Kidney (tissue), 14 donors: ENCODE data around the gene PDE4D. TPM values are rescaled to one million over a fixed set of nuclear protein-coding genes. Genes with fewer than 3 reads are reported as not detected.

Experiments
- DNase-seq, 5 donors: peaks; one replicate each; pipeline ENCODE4 v3.0.0-alpha.2; 2013 to 2020
- FAIRE-seq: peaks from 2 replicates; lab custom pipeline; 2012; peaks lifted over from hg19 to GRCh38; lab: Jason Lieb, UNC
- H3K27ac ChIP-seq, 2 donors: one replicate each; pipeline ENCODE4 v1.7.0; 2013; ENCODE audit warnings: low read depth in 2 of 2, low read length in 2 of 2, inconsistent platforms in 1 of 2
- H3K27me3 ChIP-seq: one replicate; pipeline ENCODE4 v1.7.1; 2013; ENCODE audit warnings: low read length, inconsistent platforms; ENCODE audit not compliant: control insufficient read depth, insufficient read depth
- H3K36me3 ChIP-seq, 3 donors: one replicate each; pipeline versions ENCODE4 v1.7.0 to v1.7.1; 2013; ENCODE audit warnings: low read length in 3 of 3, control low read depth in 1 of 3, inconsistent platforms in 1 of 3; ENCODE audit not compliant: insufficient read depth in 3 of 3, control insufficient read depth in 2 of 3
- H3K4me1 ChIP-seq, 3 donors: one replicate each; pipeline versions ENCODE4 v1.7.0 to v1.7.1; 2013; ENCODE audit warnings: low read length in 3 of 3, inconsistent platforms in 1 of 3, low read depth in 1 of 3; ENCODE audit not compliant: control insufficient read depth in 2 of 3, insufficient read depth in 2 of 3
- H3K4me3 ChIP-seq, 3 donors: one replicate each; pipeline versions ENCODE4 v1.7.0 to v1.8.1; 2013; ENCODE audit warnings: low read length in 3 of 3, control low read depth in 1 of 3, inconsistent platforms in 1 of 3
- H3K9ac ChIP-seq, 3 donors: one replicate each; pipeline versions ENCODE4 v1.7.0 to v1.7.1; 2013; ENCODE audit warnings: low read length in 3 of 3, control low read depth in 1 of 3, inconsistent platforms in 1 of 3
- H3K9me3 ChIP-seq, 3 donors: one replicate each; pipeline versions ENCODE4 v1.7.0 to v1.7.1; 2013; ENCODE audit warnings: low read length in 3 of 3, control low read depth in 1 of 3, inconsistent platforms in 1 of 3; ENCODE audit not compliant: control insufficient read depth in 2 of 3, insufficient read depth in 1 of 3
- CTCF ChIP-seq: IDR thresholded peaks from 3 replicates; pipeline ENCODE4 v1.5.1; 2012; ENCODE audit warnings: mild to moderate bottlenecking, moderate library complexity, borderline replicate concordance; ENCODE audit not compliant: insufficient read depth; ENCODE audit errors: extremely low read depth
- intact Hi-C: fragments of 100-400 bp; cut with DNase I; formaldehyde crosslinking; loops from one replicate; pipeline ENCODE4 v1.11.1; 2022
- polyA plus RNA-seq: library from polyadenylated mRNA; stranded (reverse); fragments of 350-450 nt; fragmentation: Illumina TruSeq; extraction: RNeasy Lipid Tissue Mini Kit (QIAGEN cat#74804); gene quantifications from one replicate; pipeline ENCODE4 v1.2.3, GENCODE V29; 2014; ENCODE audit warnings: low read depth, low replicate concordance; ENCODE audit not compliant: insufficient read depth
- total RNA-seq: library from RNA; stranded (reverse); fragmentation: NEBNext Ultra II Directional; extraction: Animal tissue kit (Norgen Biotek cat#: 25700); gene quantifications from one replicate; pipeline ENCODE4 v1.2.1, GENCODE V29; 2021
- donor health status: control.
- donor health status: control.
- donor health status: control.
- donor health status: control.
- donor health status: control.
- donor health status: DM: yes; HTN: yes; CAD: no.
- donor health status: Normal renal cell carcinoma (clear cell type).

The PDE4D gene
- total and polyA plus RNA-seq, 2 donors from 2014 or later = 9.2 to 78.9 TPM

GRCh38 chr5:59351076-59351794, 542.3 kb downstream of the PDE4D start:
- TF ChIP-seq CTCF = no peak
- Histone ChIP-seq H3K9ac (no peak overlapping the region), H3K9me3 (no peaks in the 10 kb centered on the region), H3K4me1 (peaks cover 0 to 8% (median 3%) of the 10 kb centered on the region in 3 donors), H3K36me3 (no peaks in the 10 kb centered on the region), H3K27ac (no peak overlapping the region), H3K4me3 (no peak overlapping the region), H3K27me3 (no peaks in the 10 kb centered on the region)
- intact Hi-C loops = no loop called here
- FAIRE-seq = peak; percentile 73
- DNase-seq = peak in 1 of 5 donors; percentile 64

- Histone ChIP-seq H3K36me3 (no peaks in the 10 kb centered on the region), H3K27me3 (no peaks in the 10 kb centered on the region), H3K4me3 (no peak overlapping the region), H3K9ac (no peak overlapping the region), H3K4me1 (peaks cover 0 to 8% (median 3%) of the 10 kb centered on the region in 3 donors), H3K9me3 (no peaks in the 10 kb centered on the region), H3K27ac (no peak overlapping the region)
- intact Hi-C loops = no loop called here
- no peak for DNase-seq
- no peak for FAIRE-seq
- no peak for TF ChIP-seq CTCF
These were observed 545.3 kb downstream of the PDE4D start for GRCh38 chr5:59348189-59348588.

DNA sequence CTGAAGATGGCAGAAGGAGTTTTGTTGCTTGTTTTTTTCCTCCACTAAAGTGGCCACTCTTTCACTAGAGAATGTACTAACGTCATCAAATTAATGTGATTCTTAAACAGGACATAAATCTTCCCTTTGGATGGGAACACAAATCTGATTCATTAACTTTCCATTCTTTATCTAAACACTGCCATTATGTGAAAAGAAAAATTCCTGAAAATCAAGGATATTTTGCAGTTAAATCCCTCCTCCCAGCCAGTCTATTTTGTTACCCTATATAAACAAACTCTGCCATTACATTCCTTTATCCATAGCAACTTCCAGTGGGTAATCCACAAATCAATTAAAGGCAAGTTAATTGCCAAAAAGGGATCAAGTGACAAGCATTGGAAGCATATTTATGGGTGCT, 546.5 kb downstream of the PDE4D start:
- Histone ChIP-seq H3K4me3 (no peak overlapping the region), H3K4me1 (peaks cover 0 to 8% (median 3%) of the 10 kb centered on the region in 3 donors), H3K27ac (no peak overlapping the region), H3K9me3 (no peaks in the 10 kb centered on the region), H3K27me3 (no peaks in the 10 kb centered on the region), H3K36me3 (no peaks in the 10 kb centered on the region), H3K9ac (no peak overlapping the region)
- intact Hi-C loops = no loop called here
- DNase-seq (peak in 1 of 5 donors; percentile 62), FAIRE-seq (no peak)
- no peak for TF ChIP-seq CTCF

DNA sequence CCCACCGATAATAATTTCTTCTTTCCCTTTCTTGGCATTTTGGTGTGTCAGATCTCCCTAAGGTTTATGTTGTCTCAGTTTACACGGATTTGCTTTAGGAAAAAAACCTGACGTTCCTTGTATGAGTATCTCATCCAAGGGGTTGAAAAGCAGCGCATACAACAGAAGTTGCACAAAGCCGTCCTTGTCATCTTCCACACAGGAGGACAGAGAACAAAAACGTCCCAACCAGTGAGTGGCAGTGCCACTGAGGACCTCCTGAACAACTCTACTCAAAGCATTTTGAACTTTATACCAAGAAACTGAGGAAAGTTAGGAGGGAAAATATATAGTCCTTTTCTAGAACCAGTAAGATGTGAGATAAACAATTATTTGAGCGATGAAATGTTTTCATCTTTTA, 547.0 kb downstream of the PDE4D start:
- DNase-seq (no peak), FAIRE-seq (no peak)
- no peaks in the 10 kb centered on the region for H3K27me3 ChIP-seq
- no peak for TF ChIP-seq CTCF
- no peak overlapping the region for H3K9ac ChIP-seq
- H3K27ac ChIP-seq = no peak overlapping the region
- no peaks in the 10 kb centered on the region for H3K36me3 ChIP-seq
- peaks cover 0 to 8% (median 0%) of the 10 kb centered on the region in 3 donors for H3K4me1 ChIP-seq
- H3K4me3 ChIP-seq = no peak overlapping the region
- intact Hi-C loops = no loop called here
- no peaks in the 10 kb centered on the region for H3K9me3 ChIP-seq
